SK-N-SH (cell line): ENCODE measurements around the gene CDH23. TPM values are rescaled to one million over a fixed set of nuclear protein-coding genes. Genes with fewer than 3 reads are reported as not detected.

Experiments
- CTCF ChIA-PET: fragments of 300-600, 350-600 bp; formaldehyde crosslinking; extraction: SDS; loops from one replicate; lab custom pipeline; 2021; lab: Yijun Ruan, JAX
- POLR2A ChIA-PET: fragments of 350-600 bp; sonication (Branson Sonifier 250); formaldehyde crosslinking; extraction: SDS; loops from one replicate; lab custom pipeline; 2020; ENCODE audit warnings: antibody characterized with exemption, inconsistent platforms; lab: Yijun Ruan, JAX
- DNase-seq: peaks from one replicate; pipeline ENCODE4 v3.0.0; 2012
- H2AFZ ChIP-seq: fragments of 200-600 bp; sonication (generic); 2 replicates; pipeline ENCODE4 v1.8.1; 2016; ENCODE audit warnings: antibody characterized with exemption, mild to moderate bottlenecking, low read depth
- H3F3A ChIP-seq: fragments of 200-600 bp; sonication (generic); replicated peaks from 2 replicates; pipeline ENCODE3; 2016; ENCODE audit warnings: antibody characterized with exemption, mild to moderate bottlenecking; ENCODE audit not compliant: insufficient read depth
- H3K27ac ChIP-seq, 2 experiments: fragments of 200-500 bp in 1 of 2; fragments of 200-600 bp in 1 of 2; sonication (Bioruptor generic) in 1 of 2; sonication (generic), shearing (Covaris generic) in 1 of 2; 2 replicates each; pipeline versions ENCODE4 v1.5.1 to v1.6.1; 2014 to 2016; ENCODE audit warnings: low read depth in 2 of 2, inconsistent platforms in 1 of 2, low read length in 1 of 2, mild to moderate bottlenecking in 1 of 2, mixed read lengths in 1 of 2
- H3K27me3 ChIP-seq: fragments of 200-600 bp; sonication (generic), shearing (Covaris generic); 2 replicates; pipeline ENCODE4 v1.6.1; 2016; ENCODE audit warnings: mixed run types; ENCODE audit not compliant: insufficient read depth
- H3K36me3 ChIP-seq, 2 experiments: fragments of 200-500 bp in 1 of 2; fragments of 200-600 bp in 1 of 2; sonication (Bioruptor generic) in 1 of 2; sonication (generic) in 1 of 2; replicated peaks in 1 of 2; 2 replicates each; pipeline versions ENCODE3 to v1.5.1; 2014 to 2016; ENCODE audit warnings: low read length in 1 of 2, mild to moderate bottlenecking in 1 of 2; ENCODE audit not compliant: insufficient read depth in 2 of 2, control insufficient read depth in 1 of 2
- H3K4me1 ChIP-seq, 2 experiments: fragments of 200-500 bp in 1 of 2; fragments of 200-600 bp in 1 of 2; sonication (Bioruptor generic) in 1 of 2; sonication (generic), shearing (Covaris generic) in 1 of 2; 2 replicates each; pipeline versions ENCODE4 v1.5.1 to v1.6.1; 2014 to 2016; ENCODE audit warnings: low read depth in 1 of 2, low read length in 1 of 2, mixed run types in 1 of 2; ENCODE audit not compliant: insufficient read depth in 2 of 2, control insufficient read depth in 1 of 2
- H3K4me2 ChIP-seq: fragments of 200-600 bp; sonication (generic), shearing (Covaris generic); 2 replicates; pipeline ENCODE4 v1.6.1; 2017; ENCODE audit warnings: mixed run types
- H3K4me3 ChIP-seq, 2 experiments: fragments of 200-500 bp in 1 of 2; fragments of 200-600 bp in 1 of 2; sonication (Bioruptor generic) in 1 of 2; sonication (generic), shearing (Covaris generic) in 1 of 2; 2 replicates each; pipeline versions ENCODE4 v1.5.1 to v1.8.1; 2014 to 2016; ENCODE audit warnings: low read depth in 2 of 2, inconsistent platforms in 1 of 2, low read length in 1 of 2, mild to moderate bottlenecking in 1 of 2, mixed read lengths in 1 of 2, moderate library complexity in 1 of 2
- H3K79me2 ChIP-seq: fragments of 200-600 bp; sonication (generic); 2 replicates; pipeline ENCODE4 v1.8.1; 2017; ENCODE audit warnings: mild to moderate bottlenecking; ENCODE audit not compliant: insufficient read depth
- H3K9ac ChIP-seq: fragments of 200-600 bp; sonication (generic); 2 replicates; pipeline ENCODE4 v1.6.1; 2017; ENCODE audit warnings: mixed run types
- H3K9me2 ChIP-seq: fragments of 200-600 bp; sonication (generic); 2 replicates; pipeline ENCODE4 v1.6.1; 2017; ENCODE audit warnings: mixed run types
- H3K9me3 ChIP-seq: fragments of 200-600 bp; sonication (generic); 2 replicates; pipeline ENCODE4 v1.6.1; 2017; ENCODE audit warnings: mixed run types, mild to moderate bottlenecking, moderate library complexity
- H4K20me1 ChIP-seq: fragments of 200-600 bp; sonication (generic); 2 replicates; pipeline ENCODE4 v1.6.1; 2017; ENCODE audit warnings: mild to moderate bottlenecking, mixed run types; ENCODE audit not compliant: insufficient read depth
- CHD2 ChIP-seq: fragments of 150-350 bp; IDR thresholded peaks from 2 replicates; pipeline ENCODE4 v1.6.1; 2018; ENCODE audit warnings: low read length; ENCODE audit not compliant: partially characterized antibody
- ELF1 ChIP-seq: IDR thresholded peaks from 2 replicates; pipeline ENCODE4 v1.4.0; 2012
- EP300 ChIP-seq, 2 experiments: IDR thresholded peaks; 2 replicates each; pipeline versions ENCODE4 v1.4.0 to v1.6.1; 2012; ENCODE audit warnings: borderline replicate concordance in 1 of 2, low read depth in 1 of 2, low read length in 1 of 2
- EZH2phosphoT487 ChIP-seq: fragments of 200-600 bp; sonication (generic); IDR thresholded peaks from 2 replicates; pipeline ENCODE4 v1.6.1; 2017; ENCODE audit warnings: low read depth, mixed run types, mild to moderate bottlenecking, antibody characterized with exemption, moderate library complexity, borderline replicate concordance
- FOSL2 ChIP-seq: IDR thresholded peaks from 2 replicates; pipeline ENCODE4 v1.4.0; 2012; ENCODE audit warnings: low read depth, mild to moderate bottlenecking, moderate library complexity, borderline replicate concordance
- FOXJ3 ChIP-seq: sonication (generic); formaldehyde crosslinking; IDR thresholded peaks from 2 replicates; pipeline ENCODE4 v1.5.1; 2020; ENCODE audit warnings: mild to moderate bottlenecking, missing genetic modification reagents
- FOXM1 ChIP-seq: IDR thresholded peaks from 2 replicates; pipeline ENCODE4 v1.4.0; 2012; ENCODE audit warnings: low read depth, mild to moderate bottlenecking
- GABPA ChIP-seq: IDR thresholded peaks from 2 replicates; pipeline ENCODE4 v1.4.0; 2012; ENCODE audit warnings: low read depth, mild to moderate bottlenecking
- MAX ChIP-seq: IDR thresholded peaks from 2 replicates; pipeline ENCODE4 v1.4.0; 2012; ENCODE audit warnings: low read depth
- MXI1 ChIP-seq: IDR thresholded peaks from 2 replicates; pipeline ENCODE4 v1.6.1; 2012; ENCODE audit warnings: mild to moderate bottlenecking, low read depth, low read length, improper control_type of control experiment
- NRF1 ChIP-seq: IDR thresholded peaks from 2 replicates; pipeline ENCODE4 v1.6.1; 2012; ENCODE audit warnings: low read depth, mild to moderate bottlenecking, low read length
- PBX3 ChIP-seq: IDR thresholded peaks from 2 replicates; pipeline ENCODE4; 2012
- POLR2AphosphoS5 ChIP-seq: IDR thresholded peaks from 2 replicates; pipeline ENCODE4 v1.6.1; 2012; ENCODE audit warnings: low read depth, low read length
- RAD21 ChIP-seq: IDR thresholded peaks from 2 replicates; pipeline ENCODE4 v1.6.1; 2012; ENCODE audit warnings: mild to moderate bottlenecking, low read length
- RCOR1 ChIP-seq: fragments of 150-350 bp; IDR thresholded peaks from 2 replicates; pipeline ENCODE4 v1.6.1; 2017; ENCODE audit warnings: antibody characterized with exemption, low read length
- REST ChIP-seq: IDR thresholded peaks from 2 replicates; pipeline ENCODE4 v1.6.1; 2012; ENCODE audit warnings: mild to moderate bottlenecking, low read depth, low read length, moderate library complexity
- RXRA ChIP-seq: IDR thresholded peaks from 2 replicates; pipeline ENCODE4 v1.4.0; 2012; ENCODE audit warnings: low read depth, mild to moderate bottlenecking, borderline replicate concordance
- SIN3A ChIP-seq: IDR thresholded peaks from 2 replicates; pipeline ENCODE4 v1.6.1; 2012; ENCODE audit warnings: low read depth, mild to moderate bottlenecking, low read length, moderate library complexity, borderline replicate concordance
- TAF1 ChIP-seq: IDR thresholded peaks from 2 replicates; pipeline ENCODE4 v1.6.1; 2012; ENCODE audit warnings: low read depth, mild to moderate bottlenecking, low read length, moderate library complexity, borderline replicate concordance
- TCF12 ChIP-seq: IDR thresholded peaks from 2 replicates; pipeline ENCODE4 v1.4.0; 2012
- WGBS: methylation state at CpG from one replicate; pipeline ENCODE4 v1.1.6; 2017; ENCODE audit warnings: low lambda C conversion rate; 5-methylcytosine and 5-hydroxymethylcytosine counted together
- polyA plus RNA-seq, 3 experiments: library from polyadenylated mRNA; depleted of rRNA; stranded (reverse); fragments of >200 nt; gene quantifications; 2 replicates each; pipeline ENCODE4 v1.2.3, GENCODE V29; 2012

Gene CDH23
- polyA plus RNA-seq, 1 of the 3 experiments (the other 2 are of a cell fraction): 0.03 TPM

GRCh38 chr10:71846816-71847215, 450.1 kb downstream of the CDH23 start:
- 100% methylated on average over 3 of the region's 3 CpGs for WGBS
- TF ChIP-seq EZH2phosphoT487: no peak
- TF ChIP-seq TCF12: no peak
- no peak for TF ChIP-seq GABPA
- no peak for TF ChIP-seq RXRA
- TF ChIP-seq EP300 (IDR thresholded peaks at IDR 0.05; ENCODE audit: borderline replicate concordance in 1 of 2, low read depth in 1 of 2, low read length in 1 of 2): no peak
- TF ChIP-seq PBX3: no peak
- no peak for TF ChIP-seq FOSL2
- no peak for TF ChIP-seq NRF1
- no peak for TF ChIP-seq SIN3A
- no peak for TF ChIP-seq RCOR1
- TF ChIP-seq MAX: no peak
- no peak for TF ChIP-seq REST
- TF ChIP-seq CHD2: no peak
- TF ChIP-seq RAD21: no peak
- no peak for TF ChIP-seq TAF1
- no peak for TF ChIP-seq MXI1
- no peak for TF ChIP-seq POLR2AphosphoS5
- no peak for TF ChIP-seq FOXM1
- no peak for TF ChIP-seq FOXJ3
- TF ChIP-seq ELF1: no peak
- no peak for DNase-seq
- Histone ChIP-seq H3K4me1 (peaks cover 24 to 28% of the 10 kb centered on the region in 2 experiments; a peak in 3 of 4 replicates), H3K27ac (no peak overlapping the region), H4K20me1 (peaks cover 84% of the 10 kb centered on the region), H3K4me3 (no peak overlapping the region), H3K9me2 (no peaks in the 10 kb centered on the region), H3K9me3 (no peaks in the 10 kb centered on the region), H3K27me3 (no peaks in the 10 kb centered on the region), H3K9ac (no peak overlapping the region), H2AFZ (no peak overlapping the region), H3K4me2 (no peak overlapping the region), H3F3A (no peaks in the 10 kb centered on the region), H3K36me3 (peaks cover 0 to 6% of the 10 kb centered on the region in 2 experiments), H3K79me2 (peaks cover 92% of the 10 kb centered on the region)
- ChIA-PET POLR2A (no interaction called here), CTCF (interaction anchor here (1.0 to 1.7 kb wide), 2 partner anchors 50 to 150 kb away, joined by 3 to 8 read pairs; no protein-coding TSS in a partner anchor)
